ENCODE results near the gene ZNF407. TPM values are rescaled to one million over a fixed set of nuclear protein-coding genes. Genes with fewer than 3 reads are reported as not detected.

The ZNF407 gene
- polyA plus RNA-seq, 6 donors from 2014 or later = 1.6 to 9.5 (median 4.9) TPM

DNA sequence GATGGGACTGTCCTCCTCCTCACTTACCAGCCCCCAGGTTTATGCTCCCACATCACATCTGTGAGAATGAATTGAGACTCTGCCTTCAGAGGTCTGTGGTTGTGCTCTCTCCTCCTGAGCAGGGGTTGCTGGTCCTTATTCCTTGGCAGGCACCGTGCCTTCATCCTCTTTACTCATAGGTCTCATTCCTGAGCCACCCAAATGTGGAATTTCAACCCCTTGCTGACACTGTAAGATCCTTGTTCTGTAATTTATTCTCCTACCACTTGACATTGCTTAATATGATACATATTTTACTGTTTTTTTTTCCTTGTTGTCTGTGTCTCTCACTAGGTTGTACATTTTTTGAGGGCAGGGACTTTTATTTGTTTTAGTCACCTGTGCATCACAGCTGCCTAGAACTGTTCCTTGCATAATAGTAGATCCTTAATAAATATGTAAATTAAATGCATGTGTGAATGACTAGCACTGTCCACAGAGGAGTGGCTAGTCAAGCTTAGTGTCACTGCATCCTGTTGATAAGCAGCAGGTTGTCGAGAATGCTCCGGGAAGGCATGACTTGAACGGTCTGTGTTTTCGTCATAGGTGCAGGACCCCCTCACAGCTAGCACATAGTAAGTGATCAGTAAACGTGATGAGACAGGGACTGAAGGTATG, 180.6 kb downstream of the ZNF407 start:
- peak overlapping the region in 3 of 6 donors; percentile 20 to 53 (median 32) for H3K27ac Mint-ChIP-seq
- H3K27me3 Mint-ChIP-seq = no peaks in the 10 kb centered on the region
- peaks cover 13 to 14% (median 14%) of the 10 kb centered on the region in 3 donors for H3K4me1 Mint-ChIP-seq
- H3K36me3 Mint-ChIP-seq = peaks cover 16% of the 10 kb centered on the region in 2 donors
- H3K4me3 Mint-ChIP-seq = no peak overlapping the region
- DNase-seq (no peak), ATAC-seq (ENCODE audit: low read depth in 2 of 2) (no peak)
- no peaks in the 10 kb centered on the region for H3K9me3 Mint-ChIP-seq

DNA sequence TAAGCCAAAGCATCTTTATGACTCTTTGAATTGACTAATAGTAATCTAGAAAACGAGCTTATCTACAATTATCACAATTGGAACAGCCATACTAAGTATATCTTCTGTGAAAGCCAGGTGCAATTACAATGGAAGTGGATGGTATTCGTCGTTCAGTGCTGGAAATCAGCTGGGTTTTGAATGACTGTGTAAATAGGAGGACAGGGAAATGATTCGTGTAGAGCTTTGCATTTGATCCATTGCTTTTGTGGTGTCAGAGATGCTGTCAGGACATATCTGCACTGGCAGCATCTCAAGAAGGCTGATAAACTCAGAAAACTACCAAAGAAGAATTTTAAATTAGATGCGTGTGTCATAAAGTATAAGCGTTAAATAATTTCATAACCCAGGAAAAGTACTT, 187.1 kb downstream of the ZNF407 start:
- Mint-ChIP-seq H3K9me3 (no peaks in the 10 kb centered on the region), H3K27me3 (no peaks in the 10 kb centered on the region), H3K4me1 (no peaks in the 10 kb centered on the region), H3K4me3 (no peak overlapping the region), H3K27ac (peak overlapping the region in 1 of 6 donors; percentile 31), H3K36me3 (peaks cover 22 to 26% of the 10 kb centered on the region in 2 donors)
- no peak for ATAC-seq (ENCODE audit: low read depth in 2 of 2)
- DNase-seq = no peak

DNA sequence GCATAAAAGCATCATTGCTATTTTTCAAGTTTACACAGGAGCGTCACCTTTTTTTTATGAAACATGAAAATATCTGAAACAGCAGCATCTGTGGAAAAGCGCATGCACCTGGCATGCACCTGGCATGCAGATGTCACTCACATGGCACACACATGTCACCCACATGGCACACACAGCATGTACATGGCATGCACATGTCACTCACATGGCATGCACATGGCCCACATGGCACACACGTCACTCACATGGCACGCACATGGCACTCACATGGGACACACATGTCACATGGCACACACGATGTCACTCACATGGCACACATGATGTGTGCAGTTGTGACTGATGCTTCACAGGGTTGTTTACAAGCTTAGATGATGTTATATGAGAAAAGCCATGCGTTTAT, 188.0 kb downstream of the ZNF407 start:
- no peak for ATAC-seq (ENCODE audit: low read depth in 2 of 2)
- Mint-ChIP-seq H3K27ac (peak overlapping the region in 2 of 6 donors; percentile 10 to 13), H3K4me1 (no peaks in the 10 kb centered on the region), H3K36me3 (peaks cover 24 to 26% of the 10 kb centered on the region in 2 donors), H3K27me3 (no peaks in the 10 kb centered on the region), H3K9me3 (no peaks in the 10 kb centered on the region), H3K4me3 (no peak overlapping the region)
- DNase-seq = no peak

DNA sequence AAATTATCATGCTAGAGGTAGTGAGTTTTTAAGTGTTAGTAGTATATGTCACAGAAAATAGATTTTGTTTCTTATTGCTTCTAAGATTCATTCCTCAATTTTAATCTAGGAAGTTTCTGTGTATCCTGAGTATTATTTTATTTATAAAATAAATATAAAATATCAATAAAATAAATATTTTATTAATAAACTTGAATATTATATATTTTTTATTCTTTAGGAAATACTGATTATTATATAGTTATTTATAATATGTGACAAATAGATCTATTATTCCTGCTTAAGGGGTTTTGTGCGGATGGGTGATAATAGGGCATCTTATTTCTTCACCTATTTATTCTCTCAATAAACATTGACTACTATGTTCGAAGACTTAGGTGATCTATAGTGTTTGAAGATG, 191.0 kb downstream of the ZNF407 start:
- H3K4me3 Mint-ChIP-seq = no peak overlapping the region
- H3K9me3 Mint-ChIP-seq = no peaks in the 10 kb centered on the region
- H3K27me3 Mint-ChIP-seq = no peaks in the 10 kb centered on the region
- peaks cover 19 to 27% of the 10 kb centered on the region in 2 donors for H3K36me3 Mint-ChIP-seq
- ATAC-seq (ENCODE audit: low read depth in 2 of 2) = no peak
- no peaks in the 10 kb centered on the region for H3K4me1 Mint-ChIP-seq
- H3K27ac Mint-ChIP-seq = no peak overlapping the region
- DNase-seq = no peak

DNA sequence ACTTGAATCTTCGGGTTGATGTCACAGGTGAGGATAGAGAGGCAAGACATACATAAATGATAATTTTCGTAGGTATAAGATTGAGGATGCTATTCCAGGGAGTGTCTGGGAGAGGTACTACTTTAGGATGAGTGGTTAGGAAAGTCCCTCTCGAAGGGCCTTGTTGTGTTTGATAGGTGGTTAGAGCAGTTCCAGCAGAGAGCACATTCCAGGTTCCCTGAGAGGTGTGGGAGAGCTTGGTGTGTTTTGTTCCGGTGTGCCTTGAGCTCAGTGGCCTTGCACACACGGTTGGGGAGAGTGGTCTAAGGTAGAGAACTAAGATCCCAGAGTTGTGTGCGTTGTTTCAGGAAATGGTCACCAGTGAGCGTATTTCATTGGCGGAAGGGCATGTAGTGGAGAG, 191.4 kb downstream of the ZNF407 start:
- no peaks in the 10 kb centered on the region for H3K9me3 Mint-ChIP-seq
- H3K4me3 Mint-ChIP-seq = peak overlapping the region in 1 of 8 donors; percentile 47
- no peaks in the 10 kb centered on the region for H3K27me3 Mint-ChIP-seq
- H3K4me1 Mint-ChIP-seq = no peaks in the 10 kb centered on the region
- ATAC-seq (ENCODE audit: low read depth in 2 of 2) = no peak
- peaks cover 19 to 23% of the 10 kb centered on the region in 2 donors for H3K36me3 Mint-ChIP-seq
- no peak for DNase-seq
- H3K27ac Mint-ChIP-seq = no peak overlapping the region

DNA sequence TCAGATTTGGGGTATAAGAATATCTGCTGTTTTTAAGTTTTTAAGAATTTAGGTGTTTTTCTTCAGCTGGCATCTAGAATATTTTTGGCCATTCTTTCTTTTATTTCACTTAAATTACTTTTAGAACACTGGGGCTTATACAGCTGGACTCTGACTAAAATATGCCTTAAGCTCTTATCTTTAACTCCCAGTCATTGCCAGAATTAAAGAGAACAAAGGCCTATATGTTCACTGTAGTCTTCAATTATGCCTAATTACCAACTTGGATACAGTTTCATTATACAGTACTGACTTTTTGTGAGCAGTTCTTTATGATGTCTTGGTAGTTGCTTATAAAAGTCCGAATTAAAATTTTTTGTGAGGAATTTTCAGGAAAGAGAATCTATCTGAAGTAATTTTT, 192.8 kb downstream of the ZNF407 start:
- peaks cover 19 to 22% of the 10 kb centered on the region in 2 donors for H3K36me3 Mint-ChIP-seq
- no peaks in the 10 kb centered on the region for H3K27me3 Mint-ChIP-seq

DNA sequence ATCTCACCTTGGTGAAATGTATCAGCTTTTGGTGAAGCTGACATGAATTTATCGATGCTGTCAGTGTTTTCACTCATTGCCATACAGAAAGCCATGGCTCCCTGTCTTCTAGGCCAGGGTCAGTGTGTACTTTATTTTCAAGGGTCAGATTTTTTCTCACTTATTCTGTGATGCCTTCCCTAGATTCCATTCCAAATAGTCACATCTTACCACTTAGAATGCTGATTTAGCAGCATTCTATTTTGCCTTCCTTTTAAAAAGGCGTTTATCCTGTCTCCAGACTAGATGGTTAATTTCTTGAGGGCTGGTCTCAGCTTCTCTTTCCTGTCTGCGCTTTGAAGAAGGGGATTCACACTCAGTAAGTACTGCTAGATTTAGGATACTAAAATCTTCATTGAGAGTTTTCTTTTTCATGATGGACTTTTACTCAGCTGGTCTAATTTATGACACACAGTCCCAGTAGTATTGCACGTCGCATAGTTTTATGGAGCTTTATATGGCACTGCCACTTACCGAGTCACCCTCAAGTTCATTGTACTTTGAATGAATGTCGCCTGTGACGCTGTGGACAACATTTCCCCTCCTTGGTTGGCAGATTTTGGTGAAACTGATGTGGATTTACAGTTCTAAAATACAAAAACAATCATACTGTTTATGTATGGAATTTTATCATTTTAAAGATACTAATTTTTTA, 194.0 kb downstream of the ZNF407 start:
- H3K9me3 Mint-ChIP-seq = no peaks in the 10 kb centered on the region

More for the DNA sequence above, 192.8 kb downstream of the ZNF407 start:
- Mint-ChIP-seq H3K4me1 (no peaks in the 10 kb centered on the region), H3K4me3 (no peak overlapping the region), H3K9me3 (no peaks in the 10 kb centered on the region), H3K27ac (peak overlapping the region in 1 of 6 donors; percentile 4)
- no peak for DNase-seq
- no peak for ATAC-seq (ENCODE audit: low read depth in 2 of 2)

DNA sequence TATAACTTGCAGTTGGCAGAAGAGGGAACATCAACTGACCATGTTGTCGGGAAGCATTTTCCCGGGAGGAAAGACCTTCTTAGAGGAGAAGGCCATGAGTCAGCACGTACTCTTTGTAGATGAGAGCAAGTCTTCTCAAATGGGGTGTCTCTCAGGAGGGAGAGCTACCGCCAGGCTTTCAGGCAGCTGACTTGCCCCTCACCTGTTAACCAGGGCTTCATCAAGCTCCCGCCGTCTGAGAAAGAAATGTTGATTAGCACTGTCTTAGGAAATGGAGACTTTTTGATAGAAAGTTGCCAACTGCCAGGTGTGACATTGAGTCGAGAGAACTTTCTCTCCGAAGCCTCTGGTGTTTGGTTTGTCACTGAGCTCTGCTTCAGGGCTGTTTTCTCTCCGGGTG, 196.1 kb downstream of the ZNF407 start:
- no peak overlapping the region for H3K27ac Mint-ChIP-seq
- DNase-seq = no peak
- no peak for ATAC-seq (ENCODE audit: low read depth in 2 of 2)
- peaks cover 10 to 20% of the 10 kb centered on the region in 2 donors for H3K36me3 Mint-ChIP-seq
- no peaks in the 10 kb centered on the region for H3K9me3 Mint-ChIP-seq
- no peaks in the 10 kb centered on the region for H3K27me3 Mint-ChIP-seq
- H3K4me3 Mint-ChIP-seq = no peak overlapping the region
- peaks cover 4 to 14% (median 7%) of the 10 kb centered on the region in 3 donors for H3K4me1 Mint-ChIP-seq

More for the DNA sequence above, 194.0 kb downstream of the ZNF407 start:
- Mint-ChIP-seq H3K27me3 (no peaks in the 10 kb centered on the region), H3K36me3 (peaks cover 19 to 25% of the 10 kb centered on the region in 2 donors), H3K4me1 (no peaks in the 10 kb centered on the region), H3K27ac (no peak overlapping the region), H3K4me3 (no peak overlapping the region)
- no peak for ATAC-seq (ENCODE audit: low read depth in 2 of 2)
- no peak for DNase-seq

DNA sequence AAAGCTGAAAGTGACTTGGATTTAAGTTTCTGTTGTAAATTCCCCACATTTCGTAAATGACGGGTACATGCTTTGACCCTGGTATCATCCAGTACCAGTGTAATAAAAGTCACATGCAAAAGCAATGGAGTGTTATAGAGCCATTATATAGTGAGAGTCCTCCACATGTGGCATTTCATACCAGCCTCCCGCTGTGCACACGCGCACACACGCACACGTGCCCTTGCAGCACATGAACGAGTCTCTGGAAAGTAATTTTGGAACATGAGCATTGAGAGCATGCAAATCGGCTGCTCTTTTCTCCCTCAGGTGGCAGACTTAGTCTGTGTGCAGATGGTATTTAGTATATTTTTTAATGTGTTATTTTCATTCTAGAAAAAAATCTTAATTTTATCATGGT, 198.1 kb downstream of the ZNF407 start:
- no peaks in the 10 kb centered on the region for H3K9me3 Mint-ChIP-seq
- H3K36me3 Mint-ChIP-seq = peaks cover 0 to 9% of the 10 kb centered on the region in 2 donors
- H3K27me3 Mint-ChIP-seq = no peaks in the 10 kb centered on the region
- no peak for DNase-seq
- H3K4me3 Mint-ChIP-seq = no peak overlapping the region
- peaks cover 4 to 14% (median 7%) of the 10 kb centered on the region in 3 donors for H3K4me1 Mint-ChIP-seq
- H3K27ac Mint-ChIP-seq = peak overlapping the region in 1 of 6 donors; percentile 53
- no peak for ATAC-seq (ENCODE audit: low read depth in 2 of 2)

DNA sequence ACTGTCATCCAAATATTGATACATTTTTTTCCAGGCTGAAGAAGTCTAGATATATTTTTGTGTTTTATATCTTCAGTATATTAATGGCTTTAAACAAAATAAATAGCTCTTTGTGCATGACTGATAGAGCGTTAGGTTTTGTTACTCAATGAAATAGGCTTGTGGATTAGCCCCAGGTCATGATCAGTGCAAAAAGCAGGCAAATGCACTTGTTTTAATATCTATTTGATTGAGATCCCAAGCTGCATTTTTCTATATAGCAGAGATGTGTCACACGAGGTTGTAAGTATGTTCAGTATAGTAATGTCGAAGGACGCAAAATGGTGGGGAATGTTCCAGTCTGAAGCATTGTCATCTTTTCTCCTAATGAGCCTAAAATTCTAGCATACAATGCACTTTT, 198.5 kb downstream of the ZNF407 start:
- H3K9me3 Mint-ChIP-seq = no peaks in the 10 kb centered on the region

DNA sequence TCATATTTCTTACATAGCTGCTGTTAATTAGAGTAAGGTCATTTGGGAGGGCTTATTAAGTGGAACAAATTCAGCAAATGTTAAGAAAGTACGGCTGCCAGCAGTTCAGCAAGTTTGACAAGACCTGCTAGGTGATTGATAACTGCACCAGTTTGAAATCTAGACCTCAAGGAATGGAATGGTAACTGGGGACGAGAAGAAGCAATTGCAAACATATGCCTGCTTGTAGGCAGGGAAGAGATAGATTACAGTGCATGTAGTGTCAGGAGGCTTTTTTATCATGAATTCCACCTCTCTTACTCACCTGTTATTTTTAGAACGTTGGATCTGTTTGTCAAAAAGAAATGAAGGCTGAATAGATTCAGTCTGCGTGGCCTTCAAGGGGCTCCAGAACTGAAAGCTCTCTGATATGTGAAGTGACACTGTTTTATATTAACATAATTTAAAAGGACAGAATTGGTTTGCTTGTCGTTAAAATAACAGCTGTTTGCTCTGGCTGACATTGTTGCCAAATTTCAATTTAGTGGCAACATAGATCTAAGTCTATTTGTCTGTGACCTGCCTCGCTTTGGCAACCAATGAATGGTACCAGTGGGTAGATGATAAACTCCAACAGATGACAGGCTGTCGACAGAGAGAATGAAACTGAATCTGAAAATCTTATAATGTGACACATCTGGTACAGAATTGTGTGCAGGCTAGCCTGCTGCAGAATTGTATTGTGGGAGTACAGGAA, 199.3 kb downstream of the ZNF407 start:
- H3K36me3 Mint-ChIP-seq = peaks cover 0 to 9% of the 10 kb centered on the region in 2 donors
- no peak for DNase-seq
- peak in 1 of 2 donors; percentile 28 for ATAC-seq (ENCODE audit: low read depth in 2 of 2)
- no peaks in the 10 kb centered on the region for H3K27me3 Mint-ChIP-seq
- peaks cover 4 to 14% (median 7%) of the 10 kb centered on the region in 3 donors for H3K4me1 Mint-ChIP-seq
- peak overlapping the region in 2 of 6 donors; percentile 3 to 6 for H3K27ac Mint-ChIP-seq
- no peaks in the 10 kb centered on the region for H3K9me3 Mint-ChIP-seq
- peak overlapping the region in 1 of 8 donors; percentile 11 for H3K4me3 Mint-ChIP-seq

More for the DNA sequence above, 198.5 kb downstream of the ZNF407 start:
- ATAC-seq (ENCODE audit: low read depth in 2 of 2) (no peak), DNase-seq (no peak)
- H3K4me3 Mint-ChIP-seq = no peak overlapping the region
- H3K36me3 Mint-ChIP-seq = peaks cover 0 to 9% of the 10 kb centered on the region in 2 donors
- H3K27me3 Mint-ChIP-seq = no peaks in the 10 kb centered on the region
- peaks cover 4 to 14% (median 7%) of the 10 kb centered on the region in 3 donors for H3K4me1 Mint-ChIP-seq
- no peak overlapping the region for H3K27ac Mint-ChIP-seq

DNA sequence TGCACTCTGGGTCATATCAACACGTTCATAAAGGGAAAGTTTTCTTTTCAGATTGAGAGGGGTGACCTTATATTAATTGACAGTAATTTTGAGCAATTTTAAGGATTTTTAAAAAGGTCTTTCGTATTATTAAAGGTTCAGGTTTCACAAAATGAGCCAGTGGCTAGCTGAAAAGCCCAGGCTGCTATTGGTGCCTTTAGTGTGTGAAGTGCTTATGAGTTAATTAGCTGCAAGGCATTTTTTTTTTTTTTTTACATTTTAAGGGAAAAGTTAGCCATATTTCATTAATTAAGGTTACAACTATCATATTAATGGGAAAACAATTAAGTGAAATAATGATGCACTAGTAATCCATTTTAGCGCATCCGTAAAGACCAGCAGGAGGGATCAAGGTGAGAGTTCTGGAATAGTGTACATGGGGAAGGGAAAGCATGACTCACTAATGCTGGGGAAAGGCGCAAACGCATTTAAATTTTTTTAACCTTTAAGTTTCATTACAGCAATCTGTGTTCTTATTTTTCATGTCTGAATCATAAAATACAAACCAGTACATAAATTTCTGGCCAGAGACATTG, 200.0 kb downstream of the ZNF407 start:
- ATAC-seq (ENCODE audit: low read depth in 2 of 2) (no peak), DNase-seq (no peak)
- H3K4me3 Mint-ChIP-seq = peak overlapping the region in 1 of 8 donors; percentile 11
- no peaks in the 10 kb centered on the region for H3K9me3 Mint-ChIP-seq
- peak overlapping the region in 2 of 6 donors; percentile 3 for H3K27ac Mint-ChIP-seq
- peaks cover 0 to 9% of the 10 kb centered on the region in 2 donors for H3K36me3 Mint-ChIP-seq
- H3K27me3 Mint-ChIP-seq = no peaks in the 10 kb centered on the region
- H3K4me1 Mint-ChIP-seq = peaks cover 4 to 14% (median 7%) of the 10 kb centered on the region in 3 donors

DNA sequence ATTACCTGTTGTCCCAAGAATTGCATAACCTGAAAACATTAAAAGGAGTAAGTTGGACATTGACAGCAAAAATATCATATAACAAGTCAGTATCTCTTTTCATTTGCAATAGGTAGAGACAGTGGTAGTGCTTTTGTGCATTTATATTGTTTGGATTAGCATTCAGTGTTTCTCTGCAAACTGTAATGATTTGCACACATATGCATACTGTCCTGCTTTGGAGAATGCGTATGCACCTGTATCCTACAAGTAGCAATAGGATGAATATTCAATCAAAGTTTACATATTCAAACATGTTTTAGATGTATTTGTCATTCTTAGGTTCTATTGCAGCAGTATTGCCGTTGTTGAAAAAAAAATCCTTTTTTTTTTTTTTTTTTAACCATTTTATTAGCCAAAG, 201.9 kb downstream of the ZNF407 start:
- ATAC-seq (ENCODE audit: low read depth in 2 of 2) (no peak), DNase-seq (no peak)
- Mint-ChIP-seq H3K36me3 (peaks cover 0 to 5% of the 10 kb centered on the region in 2 donors), H3K27ac (no peak overlapping the region), H3K9me3 (no peaks in the 10 kb centered on the region), H3K27me3 (no peaks in the 10 kb centered on the region), H3K4me1 (peaks cover 4 to 14% (median 7%) of the 10 kb centered on the region in 3 donors), H3K4me3 (no peak overlapping the region)
